MG63 (cell line): ENCODE measurements around the gene RCAN3. TPM values are rescaled to one million over a fixed set of nuclear protein-coding genes. Genes with fewer than 3 reads are reported as not detected.
A peak's percentile ranks its signal among the peaks of the same experiment; 100 is the strongest.
"Not testable (repeated sequence)": the region's sequence is repeated elsewhere in the genome, so short reads cannot be mapped to it uniquely, and the experiment has no call there.

Source experiments
- DNase-seq: peaks from one replicate; pipeline ENCODE4 v3.0.0-alpha.2; 2020
- H3K27me3 ChIP-seq: fragments of 250-450 bp; sonication (Bioruptor Pico); 2 replicates; pipeline ENCODE4 v1.5.1; 2020; ENCODE audit warnings: mild to moderate bottlenecking, moderate library complexity
- H3K36me3 ChIP-seq: fragments of 250-450 bp; sonication (Bioruptor Pico); 2 replicates; pipeline ENCODE4 v1.5.1; 2020; ENCODE audit warnings: mild to moderate bottlenecking, moderate library complexity
- H3K4me3 ChIP-seq: fragments of 250-450 bp; sonication (Bioruptor Pico); 2 replicates; pipeline ENCODE4 v1.5.1; 2020; ENCODE audit warnings: mild to moderate bottlenecking, moderate library complexity
- H3K9me3 ChIP-seq: fragments of 250-450 bp; sonication (Bioruptor Pico); 2 replicates; pipeline ENCODE4 v1.5.1; 2020; ENCODE audit warnings: mild to moderate bottlenecking, moderate library complexity
- total RNA-seq: library from RNA; depleted of rRNA; stranded (reverse); fragments of >200 nt; shearing (Covaris generic); gene quantifications from 2 replicates; pipeline ENCODE4 v1.2.3, GENCODE V29; 2014; ENCODE audit warnings: low replicate concordance; rRNA removed

Gene RCAN3
- total RNA-seq: 2.5 and 3.4 TPM in 2 replicates

- DNase-seq: peak; percentile 92
Observed at GRCh38 chr1:24502709-24503058, at the start of gene RCAN3. TSS of gene RCAN3 (plus strand) at chr1:24502836. CDS start at chr1:24514373, 11,537 bp downstream.

GRCh38 chr1:24452922-24453485 lies 49.6 kb upstream of the RCAN3 start:
- no peaks in the 10 kb centered on the region for H3K9me3 ChIP-seq
- H3K36me3 ChIP-seq: peaks cover 27% of the 10 kb centered on the region
- DNase-seq: no peak
- H3K4me3 ChIP-seq: no peak overlapping the region
- no peaks in the 10 kb centered on the region for H3K27me3 ChIP-seq

More at GRCh38 chr1:24502709-24503058, at the start of gene RCAN3:
- Histone ChIP-seq H3K4me3 (peak within 1 kb of the TSS; percentile 69), H3K36me3 (no peaks in the 10 kb centered on the region), H3K27me3 (no peaks in the 10 kb centered on the region), H3K9me3 (no peaks in the 10 kb centered on the region)

- DNase-seq: no peak
- Histone ChIP-seq H3K27me3 (no peaks in the 10 kb centered on the region), H3K9me3 (no peaks in the 10 kb centered on the region), H3K4me3 (no peak overlapping the region), H3K36me3 (peaks cover 34% of the 10 kb centered on the region)
Observed at GRCh38 chr1:24454673-24455072, 48.0 kb upstream of the RCAN3 start.

- Histone ChIP-seq H3K27me3 (no peaks in the 10 kb centered on the region), H3K9me3 (no peaks in the 10 kb centered on the region), H3K4me3 (no peak overlapping the region), H3K36me3 (peaks cover 36% of the 10 kb centered on the region)
- no peak for DNase-seq
Observed at GRCh38 chr1:24455272-24455671, 47.4 kb upstream of the RCAN3 start.

- Histone ChIP-seq H3K27me3 (no peaks in the 10 kb centered on the region), H3K4me3 (no peak overlapping the region), H3K36me3 (peaks cover 44% of the 10 kb centered on the region), H3K9me3 (no peaks in the 10 kb centered on the region)
- DNase-seq: no peak
Observed at GRCh38 chr1:24457866-24458265, 44.8 kb upstream of the RCAN3 start.

GRCh38 chr1:24459551-24460266 lies 42.9 kb upstream of the RCAN3 start:
- Histone ChIP-seq H3K4me3 (no peak overlapping the region), H3K9me3 (no peaks in the 10 kb centered on the region), H3K36me3 (peaks cover 48% of the 10 kb centered on the region), H3K27me3 (no peaks in the 10 kb centered on the region)
- no peak for DNase-seq

GRCh38 chr1:24462128-24462527 lies 40.5 kb upstream of the RCAN3 start:
- peaks cover 57% of the 10 kb centered on the region for H3K36me3 ChIP-seq
- not testable (repeated sequence) for H3K4me3 ChIP-seq, H3K27me3 ChIP-seq, H3K9me3 ChIP-seq
- DNase-seq: peak; percentile 52

GRCh38 chr1:24463776-24464735 lies 38.6 kb upstream of the RCAN3 start:
- peaks cover 45% of the 10 kb centered on the region for H3K36me3 ChIP-seq
- H3K9me3 ChIP-seq: no peaks in the 10 kb centered on the region
- H3K27me3 ChIP-seq: no peaks in the 10 kb centered on the region
- H3K4me3 ChIP-seq: no peak overlapping the region
- peak; percentile 23 for DNase-seq

GRCh38 chr1:24465099-24465498 lies 37.5 kb upstream of the RCAN3 start:
- Histone ChIP-seq H3K36me3 (peaks cover 36% of the 10 kb centered on the region), H3K27me3 (no peaks in the 10 kb centered on the region), H3K9me3 (no peaks in the 10 kb centered on the region), H3K4me3 (no peak overlapping the region)
- no peak for DNase-seq

- no peak overlapping the region for H3K4me3 ChIP-seq
- DNase-seq: no peak
- H3K9me3 ChIP-seq: no peaks in the 10 kb centered on the region
Observed at GRCh38 chr1:24465638-24466037, 37.0 kb upstream of the RCAN3 start.

GRCh38 chr1:24468685-24469316 lies 33.8 kb upstream of the RCAN3 start:
- H3K9me3 ChIP-seq: no peaks in the 10 kb centered on the region
- no peak overlapping the region for H3K4me3 ChIP-seq
- DNase-seq: no peak
- H3K36me3 ChIP-seq: peaks cover 12% of the 10 kb centered on the region
- H3K27me3 ChIP-seq: no peaks in the 10 kb centered on the region

More at GRCh38 chr1:24465638-24466037, 37.0 kb upstream of the RCAN3 start:
- peaks cover 30% of the 10 kb centered on the region for H3K36me3 ChIP-seq
- no peaks in the 10 kb centered on the region for H3K27me3 ChIP-seq

- Histone ChIP-seq H3K9me3 (no peaks in the 10 kb centered on the region), H3K4me3 (no peak overlapping the region), H3K27me3 (no peaks in the 10 kb centered on the region), H3K36me3 (peaks cover 5% of the 10 kb centered on the region; the same call in 1 of the 2 replicates)
- no peak for DNase-seq
Observed at GRCh38 chr1:24470592-24470991, 32.0 kb upstream of the RCAN3 start.

- H3K27me3 ChIP-seq: no peaks in the 10 kb centered on the region
- no peak for DNase-seq
- H3K9me3 ChIP-seq: no peaks in the 10 kb centered on the region
- no peaks in the 10 kb centered on the region for H3K36me3 ChIP-seq
- H3K4me3 ChIP-seq: no peak overlapping the region
Observed at GRCh38 chr1:24472527-24473251, 29.9 kb upstream of the RCAN3 start.

GRCh38 chr1:24474193-24474592 lies 28.4 kb upstream of the RCAN3 start:
- DNase-seq: no peak
- Histone ChIP-seq H3K9me3 (no peaks in the 10 kb centered on the region), H3K27me3 (no peaks in the 10 kb centered on the region), H3K36me3 (no peaks in the 10 kb centered on the region), H3K4me3 (no peak overlapping the region)

- H3K9me3 ChIP-seq: no peaks in the 10 kb centered on the region
- H3K4me3 ChIP-seq: no peak overlapping the region
- H3K27me3 ChIP-seq: no peaks in the 10 kb centered on the region
- no peaks in the 10 kb centered on the region for H3K36me3 ChIP-seq
- DNase-seq: no peak
Observed at GRCh38 chr1:24475700-24476099, 26.9 kb upstream of the RCAN3 start.

- Histone ChIP-seq H3K4me3 (no peak overlapping the region), H3K9me3 (no peaks in the 10 kb centered on the region), H3K27me3 (no peaks in the 10 kb centered on the region), H3K36me3 (no peaks in the 10 kb centered on the region)
- DNase-seq: no peak
Observed at GRCh38 chr1:24476571-24476970, 26.1 kb upstream of the RCAN3 start.
